ENCODE results near the gene RPS26. TPM values are rescaled to one million over a fixed set of nuclear protein-coding genes. Genes with fewer than 3 reads are reported as not detected.
"Not testable (repeated sequence)": the region's sequence is repeated elsewhere in the genome, so short reads cannot be mapped to it uniquely, and the experiment has no call there.

Gene RPS26
- total RNA-seq, 1 experiment from 2014 or later, result 70.2 TPM

DNA sequence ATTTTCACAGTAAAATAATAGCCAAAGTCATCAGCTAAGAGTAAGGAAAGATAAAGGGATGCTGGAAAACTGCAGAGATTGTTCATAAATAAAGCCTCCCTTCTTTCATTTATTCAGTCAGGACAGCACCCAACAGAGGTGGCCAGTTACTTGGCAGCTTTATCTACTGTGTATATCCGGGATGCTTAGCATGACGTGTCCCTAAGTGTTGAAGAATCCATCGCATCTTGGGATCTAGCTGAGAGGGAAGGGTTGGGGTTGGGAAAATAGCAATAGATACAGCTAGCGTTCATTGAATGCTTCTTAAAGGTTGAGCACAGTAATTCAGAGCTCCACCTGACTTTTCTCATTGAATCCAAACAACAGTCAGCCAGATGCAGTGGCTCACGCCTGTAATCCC, 32.7 kb downstream of the RPS26 start:
- intact Hi-C loops (cut with micrococcal nuclease), result no loop called here
- H3K4me2 ChIP-seq (ENCODE audit: low read length), result no peak overlapping the region
- no peak for ATAC-seq
- H2AFZ ChIP-seq (ENCODE audit: low read depth, low read length, poor library complexity, severe bottlenecking), result no peak overlapping the region
- H3K9ac ChIP-seq (ENCODE audit: low read length), result no peak overlapping the region
- peaks cover 9 to 28% of the 10 kb centered on the region in 2 experiments for H3K4me1 ChIP-seq (ENCODE audit: control insufficient read depth in 1 of 2, insufficient read depth in 2 of 2, low read length in 2 of 2)
- ChIA-PET RAD21 (ENCODE audit: low non-redundant PET in 1 of 2, low total read pairs in 2 of 2, uncharacterized antibody in 2 of 2, unreplicated experiment in 2 of 2) (no interaction called here), CTCF (no interaction called here), POLR2A (no interaction called here)
- BruUV-seq (replicated peaks), result no TSS peak
- no peak for DNase-seq (ENCODE audit: low read depth, low spot score)
- no peak for TF ChIP-seq FOSL1 (IDR thresholded peaks at IDR 0.05; ENCODE audit: low read depth)
- TF ChIP-seq SP1 (IDR thresholded peaks at IDR 0.05; ENCODE audit: low read depth), result no peak
- TF ChIP-seq ELF1 (IDR thresholded peaks at IDR 0.05; ENCODE audit: borderline replicate concordance, low read depth), result no peak
- TF ChIP-seq EZH2phosphoT487 (IDR thresholded peaks at IDR 0.05; ENCODE audit: borderline replicate concordance), result no peak
- no peak for TF ChIP-seq CBX3 (IDR thresholded peaks at IDR 0.05; ENCODE audit: low read depth)
- TF ChIP-seq EZH2 (IDR thresholded peaks at IDR 0.05), result no peak
- no peak for TF ChIP-seq ZNF274 (IDR thresholded peaks at IDR 0.05; ENCODE audit: low read depth, low read length)
- TF ChIP-seq, protein P1, sequence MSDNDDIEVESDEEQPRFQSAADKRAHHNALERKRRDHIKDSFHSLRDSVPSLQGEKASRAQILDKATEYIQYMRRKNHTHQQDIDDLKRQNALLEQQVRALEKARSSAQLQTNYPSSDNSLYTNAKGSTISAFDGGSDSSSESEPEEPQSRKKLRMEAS (IDR thresholded peaks at IDR 0.05), result no peak
- no peaks in the 10 kb centered on the region for H3K79me2 ChIP-seq (ENCODE audit: insufficient read depth, low read length)
- no peak overlapping the region for H3K4me3 ChIP-seq (replicated peaks in 1 of 2; ENCODE audit: low read depth in 1 of 2, low read length in 2 of 2)
- H3K9me2 ChIP-seq (ENCODE audit: insufficient read depth), result no peaks in the 10 kb centered on the region
- H4K20me1 ChIP-seq (ENCODE audit: insufficient read depth), result no peaks in the 10 kb centered on the region
- no peaks in the 10 kb centered on the region for H3K9me3 ChIP-seq (ENCODE audit: control insufficient read depth in 1 of 2, insufficient read depth in 1 of 2, low read depth in 1 of 2, low read length in 2 of 2)
- H3K27me3 ChIP-seq (ENCODE audit: insufficient read depth, low read length), result no peaks in the 10 kb centered on the region
- no peaks in the 10 kb centered on the region for H3K36me3 ChIP-seq (ENCODE audit: control insufficient read depth in 1 of 2, insufficient read depth in 2 of 2, low read length in 2 of 2)
- no peak overlapping the region for H3K27ac ChIP-seq (ENCODE audit: low read depth, low read length)

DNA sequence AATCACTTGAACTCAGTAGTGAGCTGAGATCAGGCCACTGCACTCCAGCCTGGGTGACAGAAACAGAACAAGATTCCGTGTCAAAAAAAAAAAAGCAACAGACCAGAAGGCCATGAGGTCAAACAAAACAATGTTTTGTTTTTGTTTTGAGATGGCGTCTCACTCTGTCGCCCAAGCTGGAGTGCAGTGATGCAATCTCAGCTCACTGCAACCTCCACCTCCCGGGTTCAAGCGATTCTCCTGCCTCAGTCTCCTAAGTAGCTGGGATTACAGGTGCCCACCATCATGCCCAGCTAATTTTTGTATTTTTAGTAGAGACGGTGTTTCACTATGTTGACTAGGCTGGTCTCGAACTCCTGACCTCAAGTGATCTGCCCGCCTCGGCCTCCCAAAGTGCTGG, 36.2 kb downstream of the RPS26 start:
- H3K27ac ChIP-seq (ENCODE audit: low read depth, low read length), result peak overlapping the region; percentile 93; the same call in 1 of the 2 replicates
- peaks cover 17 to 38% of the 10 kb centered on the region in 2 experiments for H3K4me1 ChIP-seq (ENCODE audit: control insufficient read depth in 1 of 2, insufficient read depth in 2 of 2, low read length in 2 of 2)
- H2AFZ ChIP-seq (ENCODE audit: low read depth, low read length, poor library complexity, severe bottlenecking); H3K9me3 ChIP-seq (ENCODE audit: control insufficient read depth in 1 of 2, insufficient read depth in 1 of 2, low read depth in 1 of 2, low read length in 2 of 2); DNase-seq (ENCODE audit: low read depth, low spot score); BruUV-seq (replicated peaks); H3K9ac ChIP-seq (ENCODE audit: low read length); H3K36me3 ChIP-seq (ENCODE audit: control insufficient read depth in 1 of 2, insufficient read depth in 2 of 2, low read length in 2 of 2); H3K9me2 ChIP-seq (ENCODE audit: insufficient read depth); CTCF ChIA-PET; intact Hi-C loops (cut with micrococcal nuclease); ATAC-seq; H3K4me3 ChIP-seq (replicated peaks in 1 of 2; ENCODE audit: low read depth in 1 of 2, low read length in 2 of 2); H3K27me3 ChIP-seq (ENCODE audit: insufficient read depth, low read length); H4K20me1 ChIP-seq (ENCODE audit: insufficient read depth); H3K4me2 ChIP-seq (ENCODE audit: low read length): not testable (repeated sequence)
- ChIA-PET RAD21 (ENCODE audit: low non-redundant PET in 1 of 2, low total read pairs in 2 of 2, uncharacterized antibody in 2 of 2, unreplicated experiment in 2 of 2) (interaction anchor here in 1 of 2 experiments (0.6 kb wide), 1 partner anchor 71 kb away, joined by 3 read pairs; no protein-coding TSS in a partner anchor), POLR2A (interaction anchor here (3.5 kb wide), 1 partner anchor 27 kb away, joined by 18 read pairs; the partner anchor contains the start of gene PA2G4)
- H3K79me2 ChIP-seq (ENCODE audit: insufficient read depth, low read length), result peaks cover 12% of the 10 kb centered on the region; the same call in 1 of the 2 replicates

All from HCT116 (cell line).